GM21390 (cell line): ENCODE results near the gene ZNF628.

Source experiments
- ATAC-seq: cut with Tn5 transposase; IDR thresholded peaks from one replicate; pipeline ENCODE4 v1.9.1; 2021; ENCODE audit not compliant: unreplicated experiment

Gene ZNF628

DNA sequence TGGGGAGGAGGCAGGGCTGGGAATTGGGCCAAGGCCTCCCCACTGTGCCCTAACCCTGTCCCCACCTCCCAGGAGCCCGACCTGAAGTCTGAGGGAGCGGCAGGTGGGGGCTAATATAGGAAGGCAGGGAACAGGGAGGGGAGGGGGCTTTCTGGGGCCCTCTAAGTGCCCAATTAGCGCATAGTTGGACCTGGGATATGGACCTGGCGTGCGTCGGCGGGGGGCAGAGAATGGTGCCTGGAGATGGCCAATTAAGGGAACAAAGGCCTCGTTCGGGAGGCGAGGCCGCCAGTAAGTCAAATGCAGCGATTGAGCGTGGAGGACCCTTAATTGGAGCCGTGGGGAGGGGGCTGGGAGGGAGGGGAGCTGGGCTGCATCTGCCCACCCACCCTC is 11.8 kb upstream of the ZNF628 start, which contains the start of gene C19orf85:
TSS of gene C19orf85 (minus strand) at position 90 of the 393 bp plus-strand sequence. CDS start 197 bp downstream, outside the sequence.
- no peak for ATAC-seq

GRCh38 chr19:55465460-55466240 is 10.8 kb upstream of the ZNF628 start:
- ATAC-seq, result no peak

GRCh38 chr19:55466241-55466614 is 10.2 kb upstream of the ZNF628 start:
- ATAC-seq, result no peak

DNA sequence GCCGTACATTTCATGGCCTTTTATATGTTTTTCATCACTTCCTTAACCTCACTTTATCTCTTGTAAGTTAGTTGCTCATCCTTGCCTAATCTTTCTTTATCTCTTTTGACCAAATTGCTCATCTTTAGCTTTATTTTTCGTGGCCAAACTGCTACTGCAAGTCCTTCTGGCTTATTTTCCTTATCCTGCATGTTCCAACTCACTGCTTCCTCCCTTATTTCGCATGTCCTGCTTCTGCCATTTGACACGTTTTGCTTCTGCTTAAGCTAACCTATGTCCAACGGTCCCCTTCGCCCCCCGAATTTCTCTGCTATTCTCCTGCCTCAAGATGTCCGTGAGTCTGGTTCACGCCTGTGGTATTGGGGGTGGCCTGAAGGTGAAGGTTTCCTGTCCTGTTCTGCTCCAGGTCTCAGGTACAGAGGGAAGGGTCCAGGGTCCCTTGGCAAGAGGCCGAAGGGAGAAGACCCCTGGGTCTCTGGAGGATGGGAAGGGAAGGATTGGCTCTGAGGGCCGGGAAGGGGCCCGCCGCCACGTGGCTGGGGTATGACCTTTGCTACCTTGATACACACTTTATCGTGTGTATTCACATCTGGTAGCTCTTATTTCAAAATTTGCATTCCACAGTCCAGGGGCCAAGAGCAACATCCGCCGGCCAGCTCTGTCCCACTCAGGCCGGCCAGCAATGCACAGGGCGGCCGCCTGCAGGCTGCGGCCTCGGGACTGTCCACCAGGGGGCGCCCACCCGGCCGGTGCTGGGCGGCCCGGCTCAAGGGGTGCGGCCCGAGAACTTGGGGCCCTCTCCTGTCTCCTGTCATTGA is 9.0 kb upstream of the ZNF628 start:
- ATAC-seq, result peak; percentile 58

DNA sequence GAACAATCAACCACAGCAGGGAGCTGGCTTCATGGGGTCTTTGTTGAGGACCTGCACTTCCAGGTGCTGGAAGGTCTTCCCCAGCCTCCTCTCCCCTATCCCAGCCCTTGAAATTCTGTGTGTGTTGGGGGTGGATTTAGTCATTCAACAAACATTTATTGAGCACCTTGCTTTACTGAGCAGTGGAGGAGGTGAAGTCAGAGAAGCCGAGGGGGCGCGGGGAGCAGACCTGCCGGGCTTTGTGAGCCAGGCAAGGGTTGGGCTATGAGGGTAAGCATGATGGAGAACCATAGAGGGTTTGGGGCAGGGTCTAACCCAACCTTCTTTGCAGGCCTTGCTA is 8.4 kb upstream of the ZNF628 start:
- ATAC-seq, result no peak

- ATAC-seq, result no peak
Measured at GRCh38 chr19:55471266-55471665, 5.2 kb upstream of the ZNF628 start.

GRCh38 chr19:55472463-55472862 is 4.0 kb upstream of the ZNF628 start:
- ATAC-seq, result no peak

- ATAC-seq, result no peak
Measured at GRCh38 chr19:55473225-55474012, 3.0 kb upstream of the ZNF628 start.

DNA sequence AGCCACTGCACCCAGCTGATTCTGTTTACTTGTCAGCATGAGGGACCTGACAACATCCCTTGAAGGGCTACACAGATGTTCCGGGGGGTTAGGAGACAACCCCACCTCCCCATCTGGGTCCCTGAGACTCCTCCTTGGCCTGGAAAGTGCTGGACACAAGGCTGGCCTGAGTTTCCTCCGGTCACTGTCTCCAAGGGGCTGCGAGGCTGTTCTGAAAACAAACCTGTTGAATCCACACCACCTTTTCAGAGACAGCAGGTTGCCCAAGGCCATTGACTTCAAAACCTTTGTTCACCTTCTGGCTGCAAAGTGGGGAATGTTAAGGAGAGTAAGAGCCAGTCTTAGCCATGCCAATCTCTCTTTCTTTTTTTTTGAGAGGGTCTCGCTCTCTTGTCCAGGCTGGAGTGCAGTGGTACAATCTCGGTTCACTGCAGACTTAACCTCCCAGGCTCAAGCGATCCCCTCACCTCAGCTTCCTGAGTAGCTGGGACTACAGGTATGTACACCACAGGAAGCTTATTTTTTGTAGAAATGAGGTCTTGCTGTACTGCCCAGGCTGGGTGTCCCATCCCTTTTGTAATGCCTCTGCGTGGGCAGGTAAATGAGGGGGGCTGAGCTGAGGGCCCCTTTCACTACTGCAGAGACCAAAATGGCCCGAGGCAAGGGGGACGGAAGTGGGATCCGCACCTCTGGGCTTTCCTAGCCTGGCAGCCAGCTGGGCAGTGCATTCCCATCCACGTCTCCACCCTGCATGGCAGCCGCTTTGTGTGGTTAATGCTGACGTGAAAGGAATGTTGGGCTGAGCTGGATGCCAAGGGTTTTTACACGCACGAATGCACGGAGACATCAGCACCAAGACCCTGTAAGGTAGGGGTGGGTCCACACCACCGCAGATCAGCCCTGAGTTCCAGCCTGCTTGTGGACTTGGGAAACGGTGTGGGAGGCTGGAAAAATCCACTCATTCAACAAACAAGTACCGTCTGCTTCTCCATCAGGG is 1.9 kb upstream of the ZNF628 start:
- no peak for ATAC-seq

DNA sequence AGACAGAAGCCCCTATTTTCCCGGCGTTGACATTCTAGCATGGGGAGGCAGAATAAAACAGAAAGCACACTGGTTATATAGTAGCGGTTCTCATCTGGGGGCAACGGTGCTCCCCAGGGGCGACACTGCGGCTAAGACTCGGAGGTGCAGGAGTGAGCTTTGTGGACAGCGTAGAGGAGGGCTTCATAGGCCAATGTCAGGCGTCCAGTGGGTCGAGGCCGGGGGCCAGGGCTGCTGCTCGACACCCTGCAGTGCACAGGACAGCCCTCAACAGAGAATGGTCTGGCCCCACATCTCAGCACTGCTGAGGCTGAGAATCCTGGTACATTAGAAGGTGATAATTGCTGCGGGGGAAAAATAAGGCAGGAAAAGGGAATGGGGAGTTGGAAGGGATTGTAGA is 1.5 kb downstream of the ZNF628 start:
- ATAC-seq, result no peak

- no peak for ATAC-seq
Measured at GRCh38 chr19:55478364-55478763, 1.9 kb downstream of the ZNF628 start.

- no peak for ATAC-seq
Measured at GRCh38 chr19:55479045-55479444, 2.6 kb downstream of the ZNF628 start.

DNA sequence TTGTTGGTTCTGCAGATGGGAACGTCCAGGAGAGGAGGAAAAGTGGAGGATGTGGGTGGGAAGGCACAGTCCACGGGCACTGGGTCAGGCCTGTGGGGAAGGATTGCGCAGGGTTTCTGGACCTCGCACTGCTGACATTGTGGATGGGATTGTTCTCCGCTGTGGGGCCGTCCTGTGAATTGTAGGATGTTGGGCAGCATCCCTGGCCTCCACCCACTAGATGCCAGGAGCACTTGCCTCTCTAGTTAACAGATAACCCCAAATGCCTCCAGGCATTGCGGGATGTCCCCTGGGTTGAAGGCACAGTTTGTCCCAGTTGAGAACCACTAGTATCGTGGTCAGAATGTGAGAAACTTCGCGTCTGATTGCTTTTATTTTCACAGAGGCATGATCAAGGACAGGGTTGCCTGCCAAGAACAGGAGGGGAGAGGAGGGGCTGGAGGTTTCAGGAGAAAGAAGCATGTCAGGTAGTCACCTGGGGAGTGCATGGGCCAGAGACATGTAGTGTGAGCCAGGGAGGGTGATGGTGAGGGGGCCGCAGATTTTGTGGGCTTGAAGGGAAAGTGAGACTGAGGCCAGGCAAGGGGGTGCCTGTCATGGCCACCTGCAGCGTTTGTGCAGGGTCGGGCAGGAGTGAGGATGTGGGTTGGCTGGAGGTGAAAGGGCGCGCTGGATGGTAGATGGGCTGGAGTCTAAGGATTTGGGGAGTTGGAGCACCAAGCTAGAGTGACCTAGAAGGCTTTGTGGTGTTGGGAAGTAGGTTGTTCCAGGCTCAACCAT is 3.2 kb downstream of the ZNF628 start:
- ATAC-seq, result no peak

DNA sequence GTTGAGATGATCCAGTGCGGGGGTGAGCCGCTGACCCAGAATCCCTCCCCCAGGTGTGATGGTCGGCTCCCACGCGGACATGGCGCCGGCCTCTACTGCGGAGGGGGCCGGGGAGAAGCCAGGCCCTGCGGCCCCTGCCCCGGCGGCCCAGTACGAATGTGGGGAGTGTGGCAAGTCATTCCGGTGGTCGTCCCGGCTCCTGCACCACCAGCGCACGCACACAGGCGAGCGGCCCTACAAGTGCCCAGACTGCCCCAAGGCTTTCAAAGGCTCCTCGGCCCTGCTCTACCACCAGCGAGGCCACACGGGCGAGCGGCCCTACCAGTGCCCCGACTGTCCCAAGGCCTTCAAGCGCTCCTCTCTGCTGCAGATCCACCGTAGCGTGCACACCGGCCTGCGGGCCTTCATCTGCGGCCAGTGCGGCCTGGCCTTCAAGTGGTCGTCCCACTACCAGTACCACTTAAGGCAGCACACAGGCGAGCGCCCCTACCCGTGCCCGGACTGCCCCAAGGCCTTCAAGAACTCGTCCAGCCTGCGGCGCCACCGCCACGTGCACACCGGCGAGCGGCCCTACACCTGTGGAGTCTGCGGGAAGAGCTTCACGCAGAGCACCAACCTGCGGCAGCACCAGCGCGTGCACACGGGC is 4.9 kb downstream of the ZNF628 start:
- no peak for ATAC-seq

DNA sequence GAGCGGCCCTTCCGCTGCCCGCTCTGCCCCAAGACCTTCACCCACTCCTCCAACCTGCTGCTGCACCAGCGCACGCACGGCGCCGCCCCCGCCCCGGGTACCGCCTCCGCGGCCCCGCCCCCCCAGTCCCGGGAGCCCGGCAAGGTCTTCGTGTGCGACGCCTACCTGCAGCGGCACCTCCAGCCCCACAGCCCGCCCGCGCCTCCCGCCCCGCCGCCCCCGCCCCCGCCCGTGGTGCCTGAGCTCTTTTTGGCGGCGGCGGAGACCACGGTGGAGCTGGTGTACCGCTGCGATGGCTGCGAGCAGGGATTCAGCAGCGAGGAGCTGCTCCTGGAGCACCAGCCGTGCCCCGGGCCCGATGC is 5.4 kb downstream of the ZNF628 start:
- ATAC-seq, result no peak

DNA sequence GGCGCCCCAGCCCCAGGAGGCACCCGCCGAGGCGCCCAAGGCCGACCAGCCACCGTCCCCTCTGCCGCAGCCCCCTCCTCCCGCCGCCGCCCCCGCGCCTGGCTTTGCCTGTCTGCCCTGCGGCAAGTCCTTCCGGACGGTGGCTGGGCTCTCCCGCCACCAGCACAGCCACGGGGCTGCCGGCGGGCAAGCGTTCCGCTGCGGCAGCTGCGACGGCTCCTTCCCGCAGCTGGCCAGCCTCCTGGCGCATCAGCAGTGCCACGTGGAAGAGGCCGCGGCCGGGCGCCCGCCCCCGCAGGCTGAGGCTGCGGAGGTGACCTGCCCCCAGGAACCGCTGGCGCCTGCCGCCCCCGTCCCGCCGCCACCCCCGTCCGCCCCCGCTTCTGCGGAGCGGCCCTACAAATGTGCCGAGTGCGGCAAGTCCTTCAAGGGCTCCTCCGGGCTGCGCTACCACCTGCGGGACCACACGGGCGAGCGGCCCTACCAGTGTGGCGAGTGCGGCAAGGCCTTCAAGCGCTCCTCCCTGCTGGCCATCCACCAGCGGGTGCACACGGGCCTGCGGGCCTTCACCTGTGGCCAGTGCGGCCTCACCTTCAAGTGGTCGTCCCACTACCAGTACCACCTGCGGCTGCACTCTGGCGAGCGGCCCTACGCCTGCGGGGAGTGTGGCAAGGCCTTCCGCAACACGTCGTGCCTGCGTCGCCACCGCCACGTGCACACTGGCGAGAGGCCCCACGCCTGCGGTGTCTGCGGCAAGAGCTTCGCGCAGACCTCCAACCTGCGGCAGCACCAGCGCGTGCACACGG is 5.9 kb downstream of the ZNF628 start:
- no peak for ATAC-seq

DNA sequence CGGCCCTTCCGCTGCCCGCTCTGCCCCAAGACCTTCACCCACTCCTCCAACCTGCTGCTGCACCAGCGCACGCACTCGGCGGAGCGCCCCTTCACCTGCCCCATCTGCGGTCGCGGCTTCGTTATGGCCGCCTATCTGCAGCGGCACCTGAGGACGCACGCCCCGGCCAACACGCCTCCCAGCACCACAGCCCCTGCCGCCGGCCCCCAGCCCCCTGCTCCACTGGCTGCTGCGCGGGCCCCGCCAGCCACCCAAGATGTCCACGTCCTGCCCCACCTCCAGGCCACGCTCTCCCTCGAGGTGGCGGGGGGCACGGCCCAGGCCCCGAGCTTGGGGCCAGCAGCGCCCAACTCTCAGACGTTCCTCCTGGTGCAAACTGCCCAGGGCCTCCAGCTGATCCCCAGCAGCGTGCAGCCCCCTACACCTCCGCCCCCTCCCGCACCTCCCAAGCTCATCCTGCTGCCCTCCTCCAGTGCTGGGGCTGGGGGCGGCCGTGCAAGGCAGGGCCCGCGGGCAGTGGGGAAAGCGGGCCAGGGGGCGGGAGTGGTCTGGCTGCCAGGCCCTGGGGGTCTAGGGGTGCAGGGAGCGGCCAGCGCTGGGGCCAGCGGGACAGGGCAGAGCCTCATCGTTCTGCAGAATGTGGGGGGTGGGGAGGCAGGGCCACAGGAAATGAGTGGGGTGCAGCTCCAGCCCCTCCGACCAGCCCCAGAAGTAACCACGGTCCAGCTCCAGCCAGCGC is 6.7 kb downstream of the ZNF628 start:
- ATAC-seq, result no peak
